22Rv1 (cell line): Measurements from ENCODE around the gene COX20.

Experiments used
- H3K27ac ChIP-seq: fragments of 450-650 bp; 2 replicates; pipeline ENCODE4 v1.5.1; 2017
- ZFX ChIP-seq: fragments of 450-650 bp; IDR thresholded peaks from 2 replicates; pipeline ENCODE4 v1.6.1; 2017; ENCODE audit warnings: antibody characterized with exemption, borderline replicate concordance
- TF ChIP-seq, protein P1 (sequence below): fragments of 450-650 bp; IDR thresholded peaks from 2 replicates; pipeline ENCODE4 v1.5.1; 2017; ENCODE audit warnings: mild to moderate bottlenecking

COX20 gene

DNA sequence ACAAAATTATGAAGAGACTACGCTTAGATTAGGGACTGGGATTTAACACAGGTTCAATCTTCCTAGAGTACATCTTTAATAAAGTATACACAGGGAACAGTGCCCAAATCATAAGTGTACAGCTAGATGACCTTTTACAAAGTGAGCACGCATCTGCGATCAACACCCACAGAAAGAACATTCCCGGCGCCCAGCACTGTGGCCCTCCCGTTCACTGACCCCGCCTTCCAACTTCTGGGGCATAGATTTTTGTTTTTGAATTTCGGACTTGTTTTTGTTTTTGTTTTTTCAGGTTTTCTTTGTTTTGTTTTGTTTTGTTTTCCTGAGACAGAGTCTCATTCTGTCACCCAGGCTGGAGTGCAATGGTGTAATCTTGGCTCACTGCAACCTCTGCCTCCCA, 30.6 kb upstream of the COX20 start:
- TF ChIP-seq, protein P1, sequence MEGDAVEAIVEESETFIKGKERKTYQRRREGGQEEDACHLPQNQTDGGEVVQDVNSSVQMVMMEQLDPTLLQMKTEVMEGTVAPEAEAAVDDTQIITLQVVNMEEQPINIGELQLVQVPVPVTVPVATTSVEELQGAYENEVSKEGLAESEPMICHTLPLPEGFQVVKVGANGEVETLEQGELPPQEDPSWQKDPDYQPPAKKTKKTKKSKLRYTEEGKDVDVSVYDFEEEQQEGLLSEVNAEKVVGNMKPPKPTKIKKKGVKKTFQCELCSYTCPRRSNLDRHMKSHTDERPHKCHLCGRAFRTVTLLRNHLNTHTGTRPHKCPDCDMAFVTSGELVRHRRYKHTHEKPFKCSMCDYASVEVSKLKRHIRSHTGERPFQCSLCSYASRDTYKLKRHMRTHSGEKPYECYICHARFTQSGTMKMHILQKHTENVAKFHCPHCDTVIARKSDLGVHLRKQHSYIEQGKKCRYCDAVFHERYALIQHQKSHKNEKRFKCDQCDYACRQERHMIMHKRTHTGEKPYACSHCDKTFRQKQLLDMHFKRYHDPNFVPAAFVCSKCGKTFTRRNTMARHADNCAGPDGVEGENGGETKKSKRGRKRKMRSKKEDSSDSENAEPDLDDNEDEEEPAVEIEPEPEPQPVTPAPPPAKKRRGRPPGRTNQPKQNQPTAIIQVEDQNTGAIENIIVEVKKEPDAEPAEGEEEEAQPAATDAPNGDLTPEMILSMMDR: no peak
- TF ChIP-seq ZFX: no peak
- no peak overlapping the region for H3K27ac ChIP-seq

DNA sequence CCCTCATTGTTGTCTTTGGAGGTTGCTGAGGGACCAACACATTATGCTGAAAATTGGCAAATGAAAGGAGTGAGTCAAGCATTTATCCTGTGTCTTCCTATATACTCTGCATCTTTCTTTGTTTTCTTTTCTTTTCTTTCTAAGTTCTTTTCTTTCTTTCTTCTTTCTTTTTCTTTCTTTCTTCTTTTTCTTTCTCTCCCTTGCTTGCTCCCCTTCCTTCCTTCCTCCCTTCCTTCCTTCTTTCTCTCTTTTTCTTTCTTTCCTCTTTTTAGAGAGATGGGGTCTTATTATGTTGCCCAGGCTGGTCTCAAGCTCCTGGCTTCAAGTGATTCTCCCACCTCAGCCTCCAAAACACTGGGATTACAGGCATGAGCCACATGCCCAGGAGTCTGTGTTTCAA, 28.3 kb upstream of the COX20 start:
- TF ChIP-seq, protein P1: no peak
- TF ChIP-seq ZFX: no peak
- H3K27ac ChIP-seq: no peak overlapping the region

DNA sequence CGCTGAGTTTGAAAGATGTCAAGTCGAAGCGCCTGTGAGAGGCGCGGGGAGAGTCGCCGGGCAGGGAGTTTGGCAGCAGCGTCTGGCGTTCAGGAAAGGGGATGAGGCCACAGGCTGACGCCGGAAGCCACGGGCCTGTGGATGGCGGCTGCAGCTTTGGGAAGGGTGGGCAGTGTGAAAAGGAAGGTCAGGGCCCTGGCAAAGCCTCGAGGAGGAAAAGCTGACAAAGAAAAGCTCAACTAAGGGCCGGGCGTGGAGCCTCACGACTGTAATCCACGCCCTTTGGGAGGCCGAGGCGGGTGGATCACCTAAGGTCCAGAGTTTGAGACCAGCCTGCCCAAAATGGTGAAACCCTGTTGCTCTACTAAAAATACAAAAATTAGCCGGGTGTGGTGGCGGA, 25.2 kb upstream of the COX20 start:
- TF ChIP-seq, protein P1: no peak
- no peak for TF ChIP-seq ZFX
- no peak overlapping the region for H3K27ac ChIP-seq

DNA sequence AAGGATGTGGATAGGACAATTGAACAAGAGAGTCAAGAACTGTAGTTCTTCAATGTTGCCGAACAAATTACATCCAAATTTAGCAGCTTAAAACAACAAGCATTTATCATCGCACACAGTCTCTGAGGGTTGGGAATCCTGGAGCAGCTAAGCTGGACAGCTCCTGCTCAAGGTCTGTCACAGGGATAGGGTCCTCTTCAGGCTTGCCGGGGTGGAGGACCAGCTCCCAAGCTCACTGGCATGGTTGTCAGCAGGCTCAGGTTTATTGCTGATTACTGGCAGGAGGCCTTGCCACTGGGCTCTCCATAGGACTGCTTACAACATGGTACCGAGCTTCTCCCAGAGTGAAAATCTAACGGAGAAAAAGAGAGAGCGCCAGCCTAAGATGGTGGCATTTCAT, 22.1 kb upstream of the COX20 start:
- no peak overlapping the region for H3K27ac ChIP-seq
- TF ChIP-seq ZFX: no peak
- TF ChIP-seq, protein P1: no peak

DNA sequence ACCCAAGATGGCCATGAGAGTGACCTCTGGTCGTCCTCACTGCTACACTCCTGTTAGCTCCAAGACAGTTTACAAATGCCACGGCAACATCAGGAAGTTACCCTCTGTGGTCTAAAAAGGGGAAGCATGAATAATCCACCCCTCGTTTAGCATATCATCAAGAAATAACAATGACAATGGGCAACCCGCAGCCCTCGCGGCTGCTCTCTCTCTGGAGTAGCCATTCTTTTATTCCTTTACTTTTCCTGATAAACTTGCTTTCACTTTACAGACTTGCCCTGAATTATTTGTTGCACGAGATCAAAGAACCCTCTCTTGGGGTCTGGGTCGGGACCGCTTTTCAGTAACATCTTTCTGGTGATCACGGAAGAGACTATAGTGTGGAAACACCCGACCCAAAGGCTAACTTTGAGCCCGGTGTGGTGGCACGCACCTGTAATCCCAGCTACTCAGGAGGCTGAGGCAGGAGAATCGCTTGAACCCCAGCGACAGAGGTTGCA, 19.8 kb upstream of the COX20 start:
- TF ChIP-seq ZFX: no peak
- TF ChIP-seq, protein P1: no peak
- no peak overlapping the region for H3K27ac ChIP-seq

DNA sequence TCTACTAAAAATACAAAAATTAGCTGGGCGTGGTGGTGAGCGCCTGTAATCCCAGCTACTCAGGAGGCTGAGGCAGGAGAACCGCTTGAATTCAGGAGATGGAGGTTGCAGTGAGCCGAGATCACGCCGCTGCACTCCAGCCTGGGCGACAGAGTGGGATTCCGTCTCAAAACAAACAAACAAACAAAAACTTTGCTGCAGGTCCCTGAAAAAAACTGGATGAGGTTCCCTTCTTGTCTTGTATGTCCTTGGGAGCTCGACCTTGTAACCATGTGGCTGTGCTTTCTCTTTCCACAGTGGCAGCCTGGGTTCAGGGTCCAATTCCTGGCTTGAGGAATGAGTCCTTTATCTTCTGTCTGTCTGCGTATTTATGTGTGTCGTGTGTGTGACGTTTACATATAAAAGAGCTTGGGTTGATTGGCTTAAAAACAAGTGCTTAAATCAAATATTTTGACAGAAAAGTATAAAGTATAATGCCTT, 18.0 kb upstream of the COX20 start:
- H3K27ac ChIP-seq: no peak overlapping the region
- TF ChIP-seq ZFX: no peak
- TF ChIP-seq, protein P1: no peak

DNA sequence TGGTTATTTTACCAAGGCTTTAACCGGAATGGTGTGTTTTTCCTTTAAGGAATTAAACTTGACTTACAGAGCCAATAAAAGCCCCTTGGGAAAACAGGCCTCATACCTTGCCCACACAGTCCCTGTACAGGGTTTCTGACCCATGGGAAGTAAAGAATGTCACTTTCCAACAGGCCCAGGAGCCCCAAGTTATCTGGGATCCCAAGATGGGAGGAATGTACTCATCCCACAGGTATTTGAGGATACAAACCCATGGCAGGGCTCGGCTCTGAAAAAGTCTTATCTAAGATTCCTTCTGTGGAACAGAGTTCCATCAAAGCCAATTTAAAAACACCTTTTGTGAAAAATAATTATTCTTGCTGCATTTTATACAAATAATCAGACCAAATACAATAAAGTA, 15.3 kb upstream of the COX20 start:
- H3K27ac ChIP-seq: no peak overlapping the region
- TF ChIP-seq ZFX: no peak
- TF ChIP-seq, protein P1: no peak
